Daoy (cell line): ENCODE data around the gene OXSM. TPM values are rescaled to one million over a fixed set of nuclear protein-coding genes. Genes with fewer than 3 reads are reported as not detected.
A peak's percentile ranks its signal among the peaks of the same experiment; 100 is the strongest.

Experiments used
- DNase-seq: peaks from one replicate; pipeline ENCODE4 v3.0.0-alpha.2; 2015; ENCODE audit warnings: low read depth
- total RNA-seq: library from RNA; depleted of rRNA; stranded (reverse); fragments of >200 nt; shearing (Covaris generic); gene quantifications from 2 replicates; pipeline ENCODE4 v1.2.3, GENCODE V29; 2014; rRNA removed

The OXSM gene
- 10.6 and 33.0 TPM in 2 replicates for total RNA-seq

- DNase-seq = peak; percentile 94
Observed at GRCh38 chr3:25789596-25790556, at the start of gene OXSM. TSS of gene OXSM (plus strand) at chr3:25790090. CDS start at chr3:25791021, 931 bp downstream.

DNA sequence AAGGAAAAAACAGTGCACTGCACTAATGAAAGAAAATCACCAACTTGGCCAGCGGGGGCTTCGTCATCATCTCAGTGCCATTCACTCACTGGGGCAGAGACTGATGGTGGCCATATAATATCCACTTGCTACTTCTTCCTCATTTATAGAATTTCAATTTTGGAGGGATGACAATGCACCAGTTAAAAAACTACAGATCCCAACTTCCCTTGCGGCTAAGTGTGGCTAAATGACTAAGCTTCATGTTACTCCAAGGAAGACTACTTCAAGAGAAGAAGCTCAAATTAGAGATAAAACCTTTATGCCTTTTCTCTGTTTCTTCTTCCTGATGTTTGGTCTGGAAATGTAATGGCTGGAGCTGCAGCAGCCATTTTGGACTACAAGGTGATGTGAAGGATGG is 45.4 kb upstream of the OXSM start:
- no peak for DNase-seq

GRCh38 chr3:25747033-25747432 is 42.9 kb upstream of the OXSM start:
- DNase-seq = no peak

GRCh38 chr3:25748189-25748588 is 41.7 kb upstream of the OXSM start:
- no peak for DNase-seq

- no peak for DNase-seq
Observed at GRCh38 chr3:25749031-25749581, 40.8 kb upstream of the OXSM start.

GRCh38 chr3:25751048-25751447 is 38.8 kb upstream of the OXSM start:
- DNase-seq = no peak

DNA sequence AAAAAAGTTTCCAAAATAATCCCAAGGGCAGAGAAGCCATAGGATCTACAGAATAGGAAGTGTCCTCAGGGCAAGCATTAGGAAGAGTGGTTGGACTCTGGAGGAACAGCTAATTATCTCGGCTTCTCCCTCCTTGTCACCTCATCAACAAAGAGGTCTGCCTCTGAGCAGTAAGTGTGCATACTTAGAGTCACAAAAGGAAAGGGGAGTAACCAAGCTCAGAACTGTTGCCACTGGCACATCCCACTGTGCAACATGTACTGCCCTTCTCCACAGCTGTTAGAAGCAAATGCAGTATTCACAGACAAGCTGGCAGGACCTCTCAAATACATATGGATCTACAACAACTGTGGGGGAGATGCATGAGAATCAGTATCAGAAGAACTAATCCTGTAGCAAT is 38.2 kb upstream of the OXSM start:
- DNase-seq = no peak

DNA sequence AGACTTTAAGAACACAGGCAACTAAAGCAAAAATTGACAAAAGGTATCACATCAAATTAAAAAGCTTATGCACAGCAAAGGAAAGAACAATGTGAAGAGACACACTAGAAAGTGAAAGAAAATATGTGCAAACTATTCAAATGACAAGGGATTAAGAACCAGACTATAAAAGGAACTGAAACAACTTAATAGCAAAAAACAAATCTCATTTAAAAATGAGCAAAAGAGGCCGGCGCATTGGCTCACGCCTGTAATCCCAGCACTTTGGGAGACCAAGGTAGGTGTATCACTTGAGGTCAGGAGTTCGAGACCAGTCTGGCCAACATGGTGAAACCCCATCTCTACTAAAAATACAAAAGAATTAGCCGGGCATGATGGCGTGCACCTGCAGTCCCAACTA is 21.0 kb upstream of the OXSM start:
- no peak for DNase-seq

DNA sequence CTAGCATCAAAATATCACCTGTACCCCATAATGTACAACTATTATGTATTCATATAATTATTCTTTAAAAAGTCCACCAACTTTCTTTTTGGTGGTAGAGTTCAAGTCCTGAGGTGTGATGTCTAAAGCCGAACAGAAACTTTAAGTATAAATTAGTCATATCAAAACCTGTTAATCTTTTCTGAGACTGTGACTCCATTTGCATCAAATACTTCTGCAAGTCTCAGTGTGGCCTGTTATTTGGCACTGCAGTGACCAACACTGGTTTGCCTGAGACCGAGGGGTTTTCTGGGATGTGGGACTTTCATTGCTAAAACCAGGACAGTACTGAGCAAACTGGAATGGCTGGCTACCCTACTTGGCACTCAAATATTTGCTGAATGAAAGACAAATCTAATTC is 14.0 kb upstream of the OXSM start:
- DNase-seq = no peak

DNA sequence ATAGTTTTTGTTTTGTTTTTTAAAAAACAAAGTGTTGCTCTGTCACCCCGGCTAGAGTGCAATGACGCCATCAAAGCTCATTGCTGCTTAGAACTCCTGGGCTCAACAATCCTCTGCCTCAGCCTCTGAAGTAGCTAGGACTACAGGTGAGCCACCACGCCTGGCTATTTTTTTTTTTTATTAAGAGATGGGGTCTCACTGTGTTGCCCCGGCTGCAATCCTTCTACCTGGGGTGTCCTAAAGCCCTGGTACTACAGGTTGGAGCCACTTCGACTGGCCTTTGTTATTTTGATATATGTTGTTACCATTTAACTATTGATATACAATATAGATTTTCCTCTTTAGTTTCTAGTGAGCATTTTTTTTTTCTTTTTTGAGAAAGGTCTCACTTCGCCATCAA is 9.3 kb upstream of the OXSM start:
- DNase-seq = no peak

DNA sequence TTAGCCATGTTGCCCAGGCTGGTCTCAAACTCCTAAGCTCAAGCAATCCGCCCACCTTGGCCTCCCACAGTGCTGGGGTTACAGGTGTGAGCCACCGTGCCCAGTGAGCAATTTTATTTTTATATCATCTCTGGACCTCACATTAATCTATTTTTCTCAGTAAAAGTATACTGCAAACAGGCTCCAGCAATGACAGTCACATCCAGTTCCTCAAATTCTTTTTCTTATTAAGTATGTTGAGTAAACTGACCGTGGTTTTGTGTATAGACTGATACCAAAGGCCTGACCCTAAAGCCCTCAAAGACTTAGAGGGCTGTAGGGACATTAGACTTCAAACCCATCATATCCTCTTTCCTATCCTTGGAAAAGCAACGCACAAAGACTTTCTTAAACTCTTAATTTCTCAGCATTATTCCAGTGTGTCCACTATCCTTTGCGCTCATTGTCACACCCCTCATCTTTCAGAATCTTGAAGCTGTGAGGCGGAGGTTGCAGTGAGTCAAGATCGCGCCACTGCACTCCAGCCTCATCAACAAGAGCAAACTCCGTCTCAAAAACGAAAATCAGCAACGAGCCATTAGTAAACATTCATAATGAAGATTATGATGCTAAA is 8.6 kb upstream of the OXSM start:
- no peak for DNase-seq

GRCh38 chr3:25781758-25782594 is 7.9 kb upstream of the OXSM start:
- DNase-seq = no peak

GRCh38 chr3:25782636-25782937 is 7.3 kb upstream of the OXSM start:
- no peak for DNase-seq

- peak; percentile 83 for DNase-seq
Observed at GRCh38 chr3:25782938-25783660, 6.8 kb upstream of the OXSM start, which contains the start of gene NGLY1. TSS of gene NGLY1 (minus strand) at chr3:25783443. CDS start at chr3:25783390, 53 bp downstream.

- peak; percentile 28 for DNase-seq
Observed at GRCh38 chr3:25783661-25784512, 6.0 kb upstream of the OXSM start.

DNA sequence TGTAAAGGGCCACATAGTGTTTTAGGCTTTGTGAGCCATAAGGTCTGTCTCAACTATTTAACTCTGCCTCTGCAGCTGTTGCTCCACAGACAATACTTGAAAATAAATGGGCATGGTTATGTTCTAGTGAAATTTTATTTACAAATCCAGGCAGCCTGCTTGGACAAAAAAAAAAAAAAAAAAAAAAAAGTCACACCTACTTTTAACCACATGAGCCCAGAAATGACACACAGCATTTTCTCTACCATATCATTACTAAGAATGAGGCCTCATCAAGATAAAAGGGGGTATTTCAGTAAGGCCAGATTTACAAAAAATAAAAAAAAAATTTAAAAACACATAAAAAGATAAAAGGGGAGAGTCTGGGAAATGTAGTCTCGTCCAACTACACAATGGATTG is 4.9 kb upstream of the OXSM start:
- no peak for DNase-seq

- no peak for DNase-seq
Observed at GRCh38 chr3:25785826-25786225, 4.1 kb upstream of the OXSM start.

DNA sequence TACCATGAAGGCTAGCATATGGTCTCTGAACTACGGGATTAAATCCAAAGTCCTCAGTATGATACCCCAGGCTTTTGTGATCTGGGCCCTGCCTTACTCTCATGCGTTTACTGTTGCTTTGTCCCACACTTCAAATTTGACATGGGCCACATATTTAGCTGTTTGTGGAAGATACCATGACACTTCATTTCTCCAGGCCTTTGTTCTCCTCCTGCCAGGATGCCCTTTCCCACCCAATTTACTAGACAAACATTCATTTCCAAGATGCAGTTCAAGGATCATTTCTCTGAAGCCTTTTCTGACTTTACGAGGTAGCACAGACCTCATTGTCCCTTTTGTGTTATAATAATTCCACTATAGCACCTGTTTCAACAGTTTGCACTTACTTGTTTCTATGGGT is 2.2 kb upstream of the OXSM start:
- no peak for DNase-seq

DNA sequence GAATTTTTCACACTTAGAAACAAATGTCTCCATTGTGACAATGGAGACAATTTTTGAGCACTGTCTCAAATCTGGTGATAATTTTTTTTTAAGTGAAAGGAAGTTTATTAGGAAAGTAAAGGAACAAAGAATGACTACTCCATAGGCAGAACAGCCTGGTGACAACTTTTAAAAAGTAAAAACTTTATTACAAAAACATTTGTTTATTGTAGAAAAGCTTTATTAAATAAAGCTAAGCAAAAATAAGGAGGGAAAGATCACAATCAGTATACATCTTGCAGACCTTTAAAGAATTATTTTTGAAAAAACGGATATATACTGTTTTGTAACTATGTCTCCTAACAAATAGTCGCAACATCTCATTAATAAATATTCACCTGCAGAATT is 688 bp upstream of the OXSM start:
- no peak for DNase-seq

GRCh38 chr3:25801786-25802185 is 11.9 kb downstream of the OXSM start:
- DNase-seq = no peak
